Activated CD8-positive, alpha-beta T cell treated with anti-CD3 and anti-CD28 coated beads, Interleukin-2, amount 10 ng/mL, durations not matched to agents 7 days and 5 days (primary cell): ENCODE data around the gene OR51B2. TPM values are rescaled to one million over a fixed set of nuclear protein-coding genes. Genes with fewer than 3 reads are reported as not detected.
"Not testable (repeated sequence)": the region's sequence is repeated elsewhere in the genome, so short reads cannot be mapped to it uniquely, and the experiment has no call there.

ENCODE experiments used
- ATAC-seq: fragments of 150-1000 bp; cut with Tn5 transposase; one replicate; pipeline ENCODE4 v1.10.0; 2021; ENCODE audit warnings: moderate library complexity
- CTCF ChIA-PET: fragments of 350-600 bp; sonication (Branson Sonifier 250); formaldehyde crosslinking; loops from one replicate; lab custom pipeline; 2021; ENCODE audit warnings: antibody characterized with exemption; lab: Charles Lee
- POLR2A ChIA-PET: fragments of 350-600 bp; sonication (Branson Sonifier 250); formaldehyde crosslinking; loops from one replicate; lab custom pipeline; 2021; ENCODE audit warnings: antibody characterized with exemption; lab: Charles Lee
- DNase-seq: peaks from one replicate; pipeline ENCODE4 v3.0.0-alpha.2; 2020
- H3K27ac Mint-ChIP-seq: one replicate; pipeline ENCODE4 v1.8.0; 2021; ENCODE audit warnings: mild to moderate bottlenecking, mixed read lengths
- H3K27me3 Mint-ChIP-seq: one replicate; pipeline ENCODE4 v1.8.0; 2021; ENCODE audit warnings: low read depth, mixed read lengths
- H3K36me3 Mint-ChIP-seq: one replicate; pipeline ENCODE4 v1.8.0; 2021; ENCODE audit warnings: low read depth, mixed read lengths
- H3K4me1 Mint-ChIP-seq: one replicate; pipeline ENCODE4 v1.8.0; 2021; ENCODE audit warnings: low read depth, mixed read lengths
- H3K4me3 Mint-ChIP-seq: one replicate; pipeline ENCODE4 v1.8.0; 2021; ENCODE audit warnings: mild to moderate bottlenecking, mixed read lengths
- H3K9me3 Mint-ChIP-seq: one replicate; pipeline ENCODE4 v1.8.0; 2022; ENCODE audit warnings: mixed read lengths; ENCODE audit not compliant: insufficient read depth
- total RNA-seq, 2 experiments: library from RNA; stranded (reverse); gene quantifications; one replicate each; pipeline ENCODE4 v1.2.3, GENCODE V29; 2021

Gene OR51B2, protein sequence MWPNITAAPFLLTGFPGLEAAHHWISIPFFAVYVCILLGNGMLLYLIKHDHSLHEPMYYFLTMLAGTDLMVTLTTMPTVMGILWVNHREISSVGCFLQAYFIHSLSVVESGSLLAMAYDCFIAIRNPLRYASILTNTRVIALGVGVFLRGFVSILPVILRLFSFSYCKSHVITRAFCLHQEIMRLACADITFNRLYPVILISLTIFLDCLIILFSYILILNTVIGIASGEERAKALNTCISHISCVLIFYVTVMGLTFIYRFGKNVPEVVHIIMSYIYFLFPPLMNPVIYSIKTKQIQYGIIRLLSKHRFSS
- not detected for total RNA-seq

DNA sequence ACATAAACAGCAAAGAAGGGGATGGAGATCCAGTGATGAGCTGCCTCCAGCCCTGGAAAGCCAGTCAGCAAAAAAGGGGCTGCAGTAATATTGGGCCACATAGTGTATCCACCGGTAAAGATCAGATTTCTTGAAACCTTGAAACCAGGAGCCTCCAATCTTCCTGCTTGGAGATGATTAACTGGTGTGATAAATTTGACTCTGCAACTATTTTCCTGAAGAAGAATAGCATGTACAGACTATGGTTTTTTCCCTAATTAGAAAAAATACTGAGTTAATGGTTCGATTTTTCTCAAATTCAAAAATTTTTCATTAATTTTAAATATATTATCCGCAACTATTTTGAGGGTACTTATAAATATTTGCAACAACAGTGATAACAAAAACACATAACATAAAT is at the start of gene OR51B2:
Gene OR51B2, minus strand, starts transcription at position 101 of the 400 bp plus-strand sequence. Its CDS starts 0 bp downstream, at position 101.
- DNase-seq (no peak), ATAC-seq (no peak)
- ChIA-PET POLR2A (no interaction called here), CTCF (no interaction called here)
- Mint-ChIP-seq H3K9me3 (no peaks in the 10 kb centered on the region), H3K27ac (no peak within 1 kb of the TSS), H3K27me3 (peaks cover 2% of the 10 kb centered on the region), H3K4me3 (no peak within 1 kb of the TSS), H3K4me1 (no peaks in the 10 kb centered on the region), H3K36me3 (no peaks in the 10 kb centered on the region)

DNA sequence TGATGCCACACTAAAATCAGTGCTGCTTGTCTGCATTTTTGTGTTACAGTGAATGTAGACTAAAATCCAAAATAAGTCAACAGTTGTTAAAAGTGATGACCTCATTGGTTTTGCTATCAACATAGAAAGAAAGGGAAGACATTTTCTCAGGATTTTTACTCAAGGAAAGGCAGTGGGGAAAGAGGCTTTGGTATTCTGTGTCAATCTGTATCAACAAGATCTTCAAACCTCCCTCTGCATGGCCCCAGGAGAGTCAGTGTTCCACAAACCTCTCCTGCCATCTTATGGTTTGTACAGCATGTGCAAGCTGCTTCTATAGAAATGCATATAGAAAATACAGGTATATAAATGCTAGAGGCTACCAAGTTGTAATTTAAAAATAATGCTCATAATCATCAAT is 45.7 kb upstream of the OR51B2 start:
- peaks cover 2% of the 10 kb centered on the region for H3K27me3 Mint-ChIP-seq
- no peak overlapping the region for H3K4me3 Mint-ChIP-seq
- no peaks in the 10 kb centered on the region for H3K4me1 Mint-ChIP-seq
- no peaks in the 10 kb centered on the region for H3K36me3 Mint-ChIP-seq
- POLR2A ChIA-PET = no interaction called here
- H3K9me3 Mint-ChIP-seq = no peaks in the 10 kb centered on the region
- no peak overlapping the region for H3K27ac Mint-ChIP-seq
- no peak for ATAC-seq
- CTCF ChIA-PET = no interaction called here
- no peak for DNase-seq

DNA sequence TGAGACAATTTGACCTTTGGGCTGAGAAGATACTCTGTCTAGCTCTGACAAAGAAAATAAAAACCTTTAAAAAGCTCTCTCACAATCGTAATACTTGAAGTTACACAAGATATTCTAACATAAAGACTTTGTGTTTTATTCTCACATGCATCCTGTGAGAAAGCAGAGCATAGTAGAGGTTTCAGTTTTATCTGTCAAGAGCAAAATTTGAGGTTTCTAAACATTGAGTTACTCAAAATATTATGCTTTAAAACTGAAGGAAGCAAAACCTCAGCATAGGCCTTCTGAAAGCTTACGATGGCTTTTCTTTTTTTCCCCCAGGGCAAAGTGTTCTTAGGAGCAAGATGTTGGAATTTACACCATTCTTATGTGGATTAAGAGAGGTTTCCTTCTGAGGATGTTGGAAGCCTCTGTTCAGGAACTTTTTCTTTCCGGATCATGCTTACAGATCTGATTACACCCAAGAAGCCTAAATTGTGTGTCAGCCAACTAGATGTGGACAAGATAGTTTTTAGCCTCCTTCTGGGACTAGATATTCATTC is 44.5 kb upstream of the OR51B2 start:
- Mint-ChIP-seq H3K4me1 (no peaks in the 10 kb centered on the region), H3K36me3 (no peaks in the 10 kb centered on the region), H3K9me3 (no peaks in the 10 kb centered on the region), H3K4me3 (no peak overlapping the region), H3K27me3 (peaks cover 2% of the 10 kb centered on the region), H3K27ac (no peak overlapping the region)
- no peak for DNase-seq
- CTCF ChIA-PET = no interaction called here
- ATAC-seq = no peak
- POLR2A ChIA-PET = no interaction called here

DNA sequence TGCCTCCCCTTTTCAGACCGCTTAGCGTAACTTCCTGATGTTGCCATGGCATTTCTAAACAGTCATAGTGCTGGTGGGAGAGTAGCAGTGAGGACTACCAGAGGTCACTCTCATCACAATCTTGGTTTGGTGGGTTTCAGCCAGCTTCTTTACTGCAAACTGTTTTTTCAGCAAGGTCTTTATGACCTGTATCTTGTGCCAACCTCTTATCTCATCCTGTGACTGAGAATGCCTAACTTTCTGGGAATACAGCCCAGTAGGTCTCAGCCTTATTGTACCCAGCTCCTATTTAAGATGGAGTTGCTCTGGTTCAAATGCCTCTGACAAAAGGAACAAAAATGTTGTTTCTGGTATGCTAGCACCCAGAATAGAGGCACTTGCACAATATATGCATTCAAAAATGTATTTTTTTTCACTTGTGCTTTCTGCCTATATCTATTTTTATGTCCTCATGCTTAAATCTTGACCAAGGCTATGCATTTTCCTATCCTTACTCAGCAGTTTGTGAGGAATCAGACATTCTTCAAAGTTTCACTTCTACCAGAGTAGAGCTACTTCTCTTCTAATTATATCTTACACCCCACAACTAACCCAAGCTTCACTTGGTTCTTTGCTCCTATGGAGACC is 43.5 kb upstream of the OR51B2 start:
- no peak overlapping the region for H3K27ac Mint-ChIP-seq
- ChIA-PET POLR2A (no interaction called here), CTCF (no interaction called here)
- ATAC-seq = no peak
- H3K27me3 Mint-ChIP-seq = peaks cover 2% of the 10 kb centered on the region
- no peaks in the 10 kb centered on the region for H3K9me3 Mint-ChIP-seq
- no peak for DNase-seq
- no peaks in the 10 kb centered on the region for H3K4me1 Mint-ChIP-seq
- H3K4me3 Mint-ChIP-seq = no peak overlapping the region
- no peaks in the 10 kb centered on the region for H3K36me3 Mint-ChIP-seq

DNA sequence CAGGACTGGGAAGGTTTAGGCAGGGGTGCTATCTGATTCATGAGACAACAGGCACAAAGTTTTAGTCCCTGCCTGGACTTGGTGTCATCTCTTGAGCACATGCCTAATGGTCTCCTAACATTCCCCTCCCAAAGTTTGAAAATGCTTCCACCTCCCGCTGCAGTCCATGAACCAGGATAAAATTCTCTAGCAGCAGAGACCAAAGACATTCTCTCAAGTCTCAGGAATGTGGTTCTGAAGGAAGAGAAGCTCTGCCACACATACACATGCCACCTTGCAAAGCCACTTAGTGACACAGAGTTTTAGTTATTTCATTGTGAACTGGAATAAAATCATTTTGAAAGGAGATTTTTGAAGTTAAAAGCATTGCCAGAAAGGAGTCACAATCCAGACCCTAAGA is 42.8 kb upstream of the OR51B2 start:
- ChIA-PET POLR2A (no interaction called here), CTCF (no interaction called here)
- DNase-seq (no peak), ATAC-seq (no peak)
- Mint-ChIP-seq H3K4me1 (no peaks in the 10 kb centered on the region), H3K4me3 (no peak overlapping the region), H3K9me3 (no peaks in the 10 kb centered on the region), H3K36me3 (no peaks in the 10 kb centered on the region), H3K27ac (no peak overlapping the region), H3K27me3 (peaks cover 2% of the 10 kb centered on the region)

DNA sequence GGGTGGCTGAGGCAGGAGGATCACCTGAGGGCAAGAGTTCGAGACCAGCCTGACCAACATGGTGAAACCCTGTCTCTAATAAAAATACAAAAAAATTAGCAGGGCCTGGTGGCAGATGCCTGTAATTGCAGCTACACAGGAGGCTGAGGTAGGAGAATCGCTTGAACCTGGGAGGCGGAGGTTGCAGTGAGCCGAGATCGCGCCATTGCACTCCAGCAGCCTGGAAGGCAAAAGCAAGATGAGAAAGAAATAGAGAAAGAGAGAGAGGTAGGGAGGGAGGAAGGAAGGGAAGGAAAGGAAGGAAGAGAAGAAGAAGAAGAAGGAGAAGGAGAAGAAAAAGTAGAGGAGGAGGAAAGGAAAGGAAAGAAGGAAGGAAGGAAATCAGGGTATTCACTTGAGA is 42.3 kb upstream of the OR51B2 start:
- POLR2A ChIA-PET, DNase-seq, H3K36me3 Mint-ChIP-seq, ATAC-seq, H3K4me3 Mint-ChIP-seq, H3K9me3 Mint-ChIP-seq, H3K27ac Mint-ChIP-seq, H3K27me3 Mint-ChIP-seq, CTCF ChIA-PET, H3K4me1 Mint-ChIP-seq: not testable (repeated sequence)

DNA sequence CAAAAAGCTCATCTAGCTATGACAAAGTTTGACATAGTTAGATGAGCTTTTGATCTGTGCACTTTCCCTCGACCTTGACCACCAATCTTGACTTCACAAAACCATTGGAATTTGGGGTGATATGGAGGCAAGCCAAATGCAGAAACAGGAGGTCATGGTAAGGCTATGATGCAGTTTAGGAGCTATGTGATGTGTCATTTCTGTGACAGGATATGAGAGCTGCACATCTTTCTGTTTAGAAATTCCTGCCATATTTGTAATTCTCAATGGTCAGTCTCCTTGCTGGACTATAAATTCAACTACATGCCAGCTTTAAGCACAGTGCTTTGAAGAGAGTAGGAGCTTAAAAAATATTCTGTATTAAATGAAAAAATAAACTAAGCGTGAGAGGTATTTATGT is 40.1 kb upstream of the OR51B2 start:
- DNase-seq = no peak
- ChIA-PET CTCF (no interaction called here), POLR2A (no interaction called here)
- H3K27ac Mint-ChIP-seq = no peak overlapping the region
- no peaks in the 10 kb centered on the region for H3K4me1 Mint-ChIP-seq
- no peaks in the 10 kb centered on the region for H3K36me3 Mint-ChIP-seq
- H3K4me3 Mint-ChIP-seq = no peak overlapping the region
- H3K27me3 Mint-ChIP-seq = peaks cover 2% of the 10 kb centered on the region
- no peak for ATAC-seq
- H3K9me3 Mint-ChIP-seq = no peaks in the 10 kb centered on the region

DNA sequence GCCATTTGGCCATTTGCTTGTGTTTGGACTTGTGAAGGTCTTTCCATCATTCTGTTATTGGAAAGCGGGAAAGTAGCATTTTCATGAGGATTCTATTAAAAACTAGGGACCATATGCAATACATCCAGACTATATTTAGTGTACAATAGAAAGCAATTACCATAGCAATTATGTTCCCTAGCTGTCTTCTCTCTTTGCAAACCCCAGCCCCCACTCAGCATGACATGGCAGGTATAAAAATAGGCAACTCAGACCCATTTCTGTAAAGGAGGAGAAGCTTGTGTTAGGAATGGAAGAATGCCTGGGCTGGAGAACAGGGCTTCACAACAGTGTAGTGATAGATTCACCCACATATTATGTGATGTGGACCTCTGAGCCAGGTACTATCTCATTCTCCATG is 39.6 kb upstream of the OR51B2 start:
- Mint-ChIP-seq H3K36me3 (no peaks in the 10 kb centered on the region), H3K9me3 (no peaks in the 10 kb centered on the region), H3K4me1 (no peaks in the 10 kb centered on the region), H3K27ac (no peak overlapping the region), H3K27me3 (peaks cover 2% of the 10 kb centered on the region), H3K4me3 (no peak overlapping the region)
- ChIA-PET CTCF (no interaction called here), POLR2A (no interaction called here)
- DNase-seq (no peak), ATAC-seq (no peak)

DNA sequence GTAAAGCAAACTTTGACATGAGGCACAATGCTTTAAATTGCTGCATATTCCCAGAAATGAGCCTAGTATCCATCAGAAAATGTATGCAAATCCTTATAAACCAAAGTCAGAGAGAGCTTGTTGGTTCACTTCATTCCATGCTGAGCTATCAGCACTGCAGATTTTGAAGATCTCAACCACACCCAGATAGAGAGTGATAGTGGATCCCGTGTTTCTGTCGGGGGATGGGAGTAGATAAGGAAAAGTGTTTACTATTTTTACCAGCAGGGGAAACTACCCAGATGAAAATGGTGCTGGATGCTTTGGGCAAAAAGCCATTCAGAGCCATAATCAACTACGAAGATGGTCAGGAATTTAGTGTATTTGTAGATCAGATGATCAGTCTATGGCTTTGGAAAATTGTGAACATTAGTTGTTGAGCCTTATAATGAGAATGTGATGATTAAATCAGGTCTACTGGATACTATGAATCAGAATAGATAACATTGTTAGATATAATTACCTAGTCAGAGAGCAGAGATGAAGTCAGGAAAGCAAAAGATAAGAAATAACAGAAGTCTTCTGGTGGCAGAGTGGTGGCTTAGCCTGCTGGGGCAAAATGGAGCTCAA is 38.0 kb upstream of the OR51B2 start:
- Mint-ChIP-seq H3K27ac (no peak overlapping the region), H3K27me3 (no peaks in the 10 kb centered on the region), H3K9me3 (no peaks in the 10 kb centered on the region), H3K4me3 (no peak overlapping the region), H3K4me1 (no peaks in the 10 kb centered on the region), H3K36me3 (no peaks in the 10 kb centered on the region)
- ATAC-seq = no peak
- no peak for DNase-seq
- CTCF ChIA-PET = no interaction called here
- POLR2A ChIA-PET = no interaction called here

DNA sequence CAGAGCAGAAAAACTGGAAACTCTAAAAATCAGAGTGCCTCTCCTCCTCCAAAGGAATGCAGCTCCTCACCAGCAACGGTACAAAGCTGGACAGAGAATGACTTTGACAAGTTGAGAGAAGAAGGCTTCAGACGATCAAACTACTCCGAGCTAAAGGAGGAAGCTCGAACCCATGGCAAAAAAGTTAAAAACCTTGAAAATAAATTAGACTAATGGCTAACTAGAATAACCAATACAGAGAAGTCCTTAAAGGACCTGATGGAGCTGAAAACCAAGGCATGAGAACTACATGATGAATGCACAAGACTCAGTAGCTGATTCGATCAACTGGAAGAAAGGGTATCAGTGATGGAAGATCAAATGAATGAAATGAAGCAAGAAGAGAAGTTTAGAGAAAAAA is 31.9 kb upstream of the OR51B2 start:
- DNase-seq, H3K27me3 Mint-ChIP-seq, H3K4me1 Mint-ChIP-seq, ATAC-seq, H3K27ac Mint-ChIP-seq, CTCF ChIA-PET, H3K9me3 Mint-ChIP-seq, H3K36me3 Mint-ChIP-seq, H3K4me3 Mint-ChIP-seq, POLR2A ChIA-PET: not testable (repeated sequence)

DNA sequence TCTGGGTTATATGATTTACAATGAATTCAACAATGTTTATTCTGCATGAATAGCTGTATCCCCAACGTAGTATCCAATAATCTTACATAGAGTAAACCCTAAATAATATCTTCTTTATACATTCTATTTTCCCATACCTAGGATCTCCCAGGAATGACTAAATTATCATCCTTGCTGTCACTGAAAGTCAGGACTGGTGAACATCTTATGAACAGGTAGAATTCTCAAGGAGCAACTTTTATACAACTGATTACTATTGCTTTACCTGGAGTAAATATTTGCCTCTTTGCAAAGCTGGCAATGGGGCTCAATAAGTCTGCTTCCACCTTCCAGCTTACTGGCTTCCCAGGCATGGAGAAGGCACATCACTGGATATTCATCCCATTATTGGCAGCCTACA is 27.1 kb upstream of the OR51B2 start, which contains the start of gene OR51B6:
Gene OR51B6, plus strand, starts transcription at position 301 of the 400 bp plus-strand sequence. Its CDS starts 0 bp downstream, at position 301.
- Mint-ChIP-seq H3K9me3 (no peaks in the 10 kb centered on the region), H3K36me3 (no peaks in the 10 kb centered on the region), H3K27me3 (no peaks in the 10 kb centered on the region), H3K4me1 (no peaks in the 10 kb centered on the region), H3K27ac (no peak within 1 kb of the TSS), H3K4me3 (no peak within 1 kb of the TSS)
- DNase-seq (no peak), ATAC-seq (no peak)
- POLR2A ChIA-PET = no interaction called here
- CTCF ChIA-PET = no interaction called here

DNA sequence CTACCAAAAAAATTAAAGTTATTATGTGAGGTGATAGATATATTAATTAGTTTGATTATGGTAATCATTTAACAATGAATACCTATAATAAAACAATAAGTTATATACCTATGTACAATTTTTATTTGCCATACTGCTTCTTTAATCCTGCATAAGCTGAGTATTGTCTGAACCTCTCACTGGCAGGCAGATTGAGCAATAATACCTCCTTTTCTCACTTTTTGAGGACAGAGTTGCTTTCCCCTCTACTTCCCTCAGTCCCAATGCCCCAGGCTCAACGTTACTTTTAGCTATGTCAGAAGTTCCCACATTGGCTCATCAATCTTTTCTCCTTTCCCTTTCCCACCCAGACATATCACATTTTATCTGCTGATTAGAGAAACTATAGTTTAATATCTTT is 25.5 kb upstream of the OR51B2 start:
- POLR2A ChIA-PET = no interaction called here
- CTCF ChIA-PET = no interaction called here
- no peak overlapping the region for H3K4me3 Mint-ChIP-seq
- H3K36me3 Mint-ChIP-seq = no peaks in the 10 kb centered on the region
- H3K27ac Mint-ChIP-seq = no peak overlapping the region
- ATAC-seq = no peak
- DNase-seq = no peak
- H3K27me3 Mint-ChIP-seq = no peaks in the 10 kb centered on the region
- no peaks in the 10 kb centered on the region for H3K9me3 Mint-ChIP-seq
- H3K4me1 Mint-ChIP-seq = no peaks in the 10 kb centered on the region
